SH-SY5Y (cell line): Measurements from ENCODE around the gene TAF8.

Experiments used
- GATA2 ChIP-seq: IDR thresholded peaks from 2 replicates; pipeline ENCODE4 v1.6.1; 2011; ENCODE audit warnings: mild to moderate bottlenecking, low read depth, low read length
- GATA3 ChIP-seq: IDR thresholded peaks from 2 replicates; pipeline ENCODE4 v1.6.1; 2011; ENCODE audit warnings: low read depth, mild to moderate bottlenecking, low read length, moderate library complexity

TAF8 gene

DNA sequence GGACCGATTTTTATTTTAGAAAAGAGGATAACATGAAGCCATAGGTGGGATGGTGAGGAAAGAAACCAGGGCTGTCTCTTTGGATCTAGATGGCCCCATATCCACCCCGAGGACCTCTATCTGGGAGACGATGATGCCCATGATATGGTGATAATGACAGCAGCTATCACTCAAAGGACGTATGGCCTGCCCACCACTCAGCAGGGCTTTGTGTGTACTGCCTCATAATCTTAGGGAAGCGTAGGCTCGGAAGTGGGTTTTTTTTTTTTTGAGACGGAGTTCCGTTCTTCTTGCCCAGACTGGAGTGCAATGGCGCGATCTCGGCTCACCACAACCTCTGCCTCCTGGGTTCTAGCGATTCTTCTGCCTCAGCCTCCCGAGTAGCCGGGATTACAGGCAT, 8.2 kb upstream of the TAF8 start:
- no peak for TF ChIP-seq GATA3

- TF ChIP-seq GATA2 (no peak), GATA3 (no peak)
These were observed 6.4 kb upstream of the TAF8 start for GRCh38 chr6:42043787-42044475.

DNA sequence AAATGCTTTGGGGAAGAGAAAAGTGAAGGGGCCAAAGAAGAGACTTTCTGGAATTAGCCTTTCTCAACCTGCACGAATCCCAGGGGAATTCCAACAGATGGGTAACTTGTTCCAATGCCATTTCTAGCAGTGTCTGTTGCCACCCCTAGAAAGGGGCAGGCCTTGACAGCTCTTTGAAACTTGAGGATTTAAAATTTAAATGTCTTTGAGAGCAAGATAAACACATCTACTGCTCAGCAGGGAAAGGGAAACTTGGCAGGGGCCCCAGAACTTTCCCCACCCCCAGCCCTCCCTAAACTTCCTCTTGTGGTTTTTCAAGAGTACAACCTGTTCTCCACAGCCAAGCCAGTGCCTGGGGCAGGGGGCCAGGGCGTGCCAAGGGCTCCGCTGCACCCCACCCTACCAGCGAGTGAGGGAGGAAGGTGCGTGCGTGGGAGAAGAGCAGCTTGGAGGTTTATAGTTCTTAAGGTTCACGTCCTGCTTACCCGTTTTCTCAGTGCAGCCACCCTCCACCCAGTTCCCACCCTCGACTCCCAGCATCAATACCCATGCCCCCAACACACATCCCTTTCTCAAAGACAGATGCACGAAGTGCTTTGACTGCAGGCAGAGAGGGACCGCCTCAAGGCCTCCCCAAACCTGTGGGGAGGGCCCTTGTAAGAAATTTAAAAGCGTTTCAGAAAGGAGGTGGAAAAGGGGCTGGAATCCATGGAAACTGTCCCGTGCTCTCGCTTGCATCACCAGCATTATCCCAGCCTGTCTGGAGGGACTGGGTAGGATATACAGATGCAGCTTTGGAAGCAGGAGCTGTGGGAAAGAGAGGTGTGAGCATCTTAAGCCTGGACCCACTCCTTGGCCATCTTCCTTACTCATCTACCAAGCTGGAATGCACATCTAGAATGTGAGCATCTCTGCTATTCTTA, 4.5 kb upstream of the TAF8 start:
- TF ChIP-seq GATA3 (no peak), GATA2 (no peak)

DNA sequence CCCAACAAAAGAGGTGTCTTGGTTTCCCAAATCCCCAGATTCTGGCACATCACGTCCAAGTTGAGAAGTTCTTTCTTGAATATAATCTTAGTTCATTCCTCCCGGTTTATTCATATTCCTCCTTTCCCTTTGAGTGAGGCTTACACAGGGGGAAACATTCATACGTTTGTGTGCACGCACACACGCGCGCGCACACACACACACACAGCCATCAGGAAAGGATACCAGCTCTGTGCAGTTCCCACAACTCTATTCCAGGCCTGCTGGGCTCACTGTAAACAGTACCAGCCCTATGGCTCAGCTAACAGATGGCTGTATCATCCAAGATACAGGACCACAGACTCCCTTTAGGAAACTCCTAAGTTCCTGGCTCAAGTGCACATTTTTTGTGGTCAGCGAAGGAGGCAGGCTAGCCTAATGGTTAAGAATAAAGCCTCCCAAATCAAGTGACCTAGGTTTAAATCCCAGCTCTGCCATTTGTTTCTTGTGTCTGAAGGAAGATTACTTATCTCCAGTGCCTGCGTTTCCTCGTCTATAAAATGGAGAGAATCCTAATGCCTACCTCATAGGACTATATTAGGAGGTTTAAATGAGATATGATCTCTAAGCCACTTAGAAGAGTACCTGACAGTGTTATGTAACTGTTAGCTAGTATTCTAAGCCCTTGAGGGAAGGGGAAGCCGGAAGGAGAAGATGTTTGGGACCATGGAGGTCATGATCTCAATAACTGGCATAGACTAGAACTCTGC, 3.7 kb upstream of the TAF8 start:
- TF ChIP-seq GATA3 (no peak), GATA2 (no peak)

DNA sequence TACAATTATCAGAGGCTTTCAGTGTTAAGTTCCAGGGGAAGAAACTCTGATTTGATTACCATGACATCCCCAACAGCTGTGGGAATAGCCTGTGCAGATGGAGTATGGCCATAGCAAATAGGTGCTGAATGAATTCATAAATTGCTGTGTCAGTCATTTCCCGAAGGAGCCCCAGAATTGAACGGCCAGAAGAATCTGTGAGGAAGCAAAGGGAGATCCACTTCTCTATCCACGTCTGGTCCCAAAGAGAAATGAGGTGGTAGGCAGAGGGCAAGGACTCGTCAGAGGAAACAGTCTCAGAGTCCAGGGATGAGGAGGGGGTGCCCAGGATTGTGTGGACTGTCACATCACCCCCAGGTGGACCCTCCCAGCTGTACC, 3.1 kb upstream of the TAF8 start:
- no peak for TF ChIP-seq GATA2
- no peak for TF ChIP-seq GATA3

DNA sequence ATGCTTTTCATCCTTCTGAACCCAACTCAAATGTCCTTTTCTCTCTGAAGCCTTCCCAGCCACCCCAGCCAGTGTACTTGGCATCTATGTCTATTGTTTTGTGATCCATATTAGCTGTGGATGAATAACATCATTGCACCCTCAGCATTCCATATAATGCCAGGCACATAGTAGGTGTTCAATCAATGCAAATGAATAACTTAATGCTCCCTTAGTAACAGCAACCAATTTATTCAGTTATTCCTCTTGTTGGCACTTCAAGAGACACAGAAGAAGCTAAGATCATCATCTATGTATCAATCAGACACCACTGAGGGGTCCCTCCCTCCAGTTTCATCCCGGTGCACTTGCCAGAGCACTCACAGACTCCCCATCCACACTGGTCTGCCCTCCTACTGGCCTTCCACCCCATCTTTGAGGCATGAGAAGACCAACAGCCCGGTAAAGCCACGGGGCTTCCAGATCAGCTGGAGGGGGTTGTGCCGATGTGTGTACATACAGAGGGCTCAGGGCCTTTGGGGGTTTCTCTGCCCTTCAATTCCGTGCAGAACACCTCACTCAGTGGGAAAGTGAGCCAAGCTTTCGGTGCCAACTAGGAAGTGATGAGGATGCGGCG, 2.4 kb upstream of the TAF8 start:
- no peak for TF ChIP-seq GATA2

DNA sequence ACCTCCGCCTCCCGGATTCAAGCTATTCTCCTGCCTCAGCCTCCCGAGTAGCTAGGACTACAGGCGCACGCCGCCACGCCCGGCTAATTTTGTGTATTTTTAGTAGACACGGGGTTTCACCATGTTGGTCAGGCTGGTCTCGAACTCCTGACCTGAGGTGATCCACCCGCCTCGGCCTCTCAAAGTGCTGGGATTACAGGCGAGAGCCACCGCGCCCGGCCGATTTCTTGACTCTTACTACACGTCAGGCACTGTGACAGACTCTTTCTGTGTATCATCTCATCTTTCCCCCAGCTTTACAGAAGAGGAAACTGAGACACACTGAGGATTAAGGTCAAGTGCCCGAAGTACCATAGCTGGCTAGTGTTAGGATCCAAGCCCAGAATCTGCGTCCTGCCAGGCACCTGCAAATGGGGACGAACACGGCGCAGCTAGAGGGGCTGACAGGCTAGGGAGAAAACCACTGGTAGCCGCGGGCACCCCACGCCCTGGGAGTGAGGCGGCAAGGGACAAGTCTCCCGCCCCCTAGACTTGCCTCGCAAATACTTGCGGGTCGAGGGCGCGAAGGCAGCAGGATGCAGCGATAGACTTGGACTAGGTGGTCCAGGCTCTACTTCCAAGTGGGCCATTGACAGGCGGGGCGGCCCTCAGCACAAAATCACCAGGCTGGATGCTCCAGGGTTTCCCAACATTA, 1.1 kb upstream of the TAF8 start:
- TF ChIP-seq GATA2 (no peak), GATA3 (no peak)

- TF ChIP-seq GATA2 (no peak), GATA3 (no peak)
These were observed 402 bp upstream of the TAF8 start for GRCh38 chr6:42049948-42050296.

- TF ChIP-seq GATA2, result no peak
- no peak for TF ChIP-seq GATA3
These were observed 937 bp downstream of the TAF8 start for GRCh38 chr6:42051268-42051653.

- TF ChIP-seq GATA2 (no peak), GATA3 (no peak)
These were observed 3.3 kb downstream of the TAF8 start for GRCh38 chr6:42053601-42054000.

DNA sequence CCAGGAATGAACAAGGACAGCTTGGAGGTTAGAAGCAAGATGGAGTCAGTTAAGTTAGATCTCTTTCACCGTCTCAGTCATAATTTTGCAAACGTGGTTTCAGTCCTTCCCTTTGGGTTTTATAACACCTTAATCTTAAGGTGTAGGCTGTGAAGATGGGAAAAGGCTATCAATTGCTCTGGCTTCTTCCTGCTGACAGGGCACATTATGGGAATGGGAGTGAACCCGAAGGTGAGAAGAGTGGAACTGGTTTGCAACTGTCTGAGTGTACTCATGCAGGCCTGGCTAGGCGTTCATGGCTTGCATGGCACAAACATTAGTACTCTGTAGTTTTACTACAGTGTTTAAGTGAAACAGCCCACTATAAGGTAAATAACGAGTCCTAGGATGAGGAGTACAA, 9.4 kb downstream of the TAF8 start:
- TF ChIP-seq GATA2 (no peak), GATA3 (no peak)

DNA sequence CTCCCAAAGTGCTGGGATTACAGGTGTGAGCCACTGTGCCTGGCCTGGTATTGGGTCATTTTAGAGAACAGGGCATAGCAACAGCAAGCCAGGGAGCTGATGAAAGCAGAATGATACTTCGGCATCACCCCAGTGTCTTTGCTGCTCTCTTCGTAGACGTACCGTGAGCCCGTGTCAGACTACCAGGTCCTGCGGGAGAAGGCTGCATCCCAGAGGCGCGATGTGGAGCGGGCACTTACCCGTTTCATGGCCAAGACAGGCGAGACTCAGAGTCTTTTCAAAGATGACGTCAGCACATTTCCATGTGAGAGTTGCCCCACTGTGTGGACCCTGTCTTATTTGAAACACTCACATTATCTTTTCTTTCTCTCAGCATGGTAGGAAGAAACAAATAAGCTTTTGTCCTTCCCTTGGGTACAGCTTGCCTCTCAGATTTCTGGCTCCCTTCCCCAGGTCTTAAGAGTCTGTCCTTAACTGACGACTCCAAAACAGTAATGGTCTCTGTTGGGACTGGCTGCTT, 15.9 kb downstream of the TAF8 start:
- TF ChIP-seq GATA3, result no peak
- no peak for TF ChIP-seq GATA2

GRCh38 chr6:42068173-42068572, 17.8 kb downstream of the TAF8 start:
- TF ChIP-seq GATA2, result no peak
- no peak for TF ChIP-seq GATA3
